GM13977 (cell line): ENCODE results near the gene ANKDD1A.

Experiments
- DNase-seq: peaks from one replicate; pipeline ENCODE4 v3.0.0; 2012; ENCODE audit warnings: low spot score
- CTCF ChIP-seq: IDR thresholded peaks from 2 replicates; pipeline ENCODE4 v1.5.1; 2012; ENCODE audit warnings: mild to moderate bottlenecking, control low read depth; ENCODE audit not compliant: insufficient read depth; ENCODE audit errors: extremely low read depth, missing control alignments
- in situ Hi-C: fragments of 300-500 bp; cut with MboI; formaldehyde crosslinking; loops from one replicate; pipeline ENCODE4 v1.12.0; 2022; ENCODE audit warnings: low sequenced_read_pairs, low pct_unique_long_range_greater_than_20kb, mixed read lengths, inconsistent platforms; ENCODE audit not compliant: unreplicated experiment

The ANKDD1A gene

GRCh38 chr15:64942356-64942755, 30.7 kb downstream of the ANKDD1A start:
- in situ Hi-C loops = no loop called here
- no peak for TF ChIP-seq CTCF
- DNase-seq = no peak

GRCh38 chr15:64943512-64944225, 32.0 kb downstream of the ANKDD1A start:
- TF ChIP-seq CTCF = no peak
- in situ Hi-C loops = no loop called here
- no peak for DNase-seq

GRCh38 chr15:64944961-64945360, 33.3 kb downstream of the ANKDD1A start:
- in situ Hi-C loops = no loop called here
- DNase-seq = no peak
- TF ChIP-seq CTCF = no peak

GRCh38 chr15:64947211-64947610, 35.5 kb downstream of the ANKDD1A start:
- no peak for TF ChIP-seq CTCF
- in situ Hi-C loops = no loop called here
- DNase-seq = no peak

GRCh38 chr15:64948916-64949315, 37.2 kb downstream of the ANKDD1A start:
- TF ChIP-seq CTCF = no peak
- in situ Hi-C loops = no loop called here
- no peak for DNase-seq

- no peak for DNase-seq
- TF ChIP-seq CTCF = no peak
- in situ Hi-C loops = no loop called here
Measured at GRCh38 chr15:64949383-64950186, 37.9 kb downstream of the ANKDD1A start.
